Endometrial microvascular endothelial cells (primary cell): Measurements from ENCODE around the gene PCDHGA10. TPM values are rescaled to one million over a fixed set of nuclear protein-coding genes. Genes with fewer than 3 reads are reported as not detected.

Experiments used
- total RNA-seq: library from RNA; depleted of rRNA; stranded (reverse); fragments of >200 nt; gene quantifications from one replicate; pipeline ENCODE4 v1.2.3, GENCODE V29; 2015; ENCODE audit errors: inconsistent ontology term

PCDHGA10 gene
- total RNA-seq, 1 donor from 2014 or later, result 1.1 TPM

Other genes starting within 250 kb of the PCDHGA10 start
- gene PCDHB7, start 240.3 kb upstream of the PCDHGA10 start, total RNA-seq, result 1.2 TPM
- gene PCDHB8, start 235.2 kb upstream of the PCDHGA10 start, total RNA-seq, result not detected
- 0.28 TPM for gene PCDHB16, start 230.6 kb upstream of the PCDHGA10 start, total RNA-seq
- not detected for gene PCDHB9, start 225.8 kb upstream of the PCDHGA10 start, total RNA-seq
- 0.19 TPM for gene PCDHB10, start 220.6 kb upstream of the PCDHGA10 start, total RNA-seq
- 0.19 TPM for gene PCDHB11, start 213.4 kb upstream of the PCDHGA10 start, total RNA-seq
- gene PCDHB12, start 204.3 kb upstream of the PCDHGA10 start, total RNA-seq, result not detected
- gene PCDHB13, start 199.1 kb upstream of the PCDHGA10 start, total RNA-seq, result 0.65 TPM
- gene PCDHB14, start 189.6 kb upstream of the PCDHGA10 start, total RNA-seq, result 0.37 TPM
- not detected for gene PCDHB15, start 167.6 kb upstream of the PCDHGA10 start, total RNA-seq
- gene SLC25A2, start 108.9 kb upstream of the PCDHGA10 start, total RNA-seq, result 0.09 TPM
- 45.0 TPM for gene TAF7, start 92.2 kb upstream of the PCDHGA10 start, total RNA-seq
- gene PCDHGA1, start 82.5 kb upstream of the PCDHGA10 start, total RNA-seq, result 0.09 TPM
- 0.84 TPM for gene PCDHGA2, start 74.2 kb upstream of the PCDHGA10 start, total RNA-seq
- gene PCDHGA3, start 69.2 kb upstream of the PCDHGA10 start, total RNA-seq, result 1.3 TPM
- gene PCDHGB1, start 62.9 kb upstream of the PCDHGA10 start, total RNA-seq, result 0.74 TPM
- gene PCDHGA4, start 58.0 kb upstream of the PCDHGA10 start, total RNA-seq, result 3.2 TPM
- gene PCDHGB2, start 53.0 kb upstream of the PCDHGA10 start, total RNA-seq, result 2.0 TPM
- gene PCDHGA5, start 48.8 kb upstream of the PCDHGA10 start, total RNA-seq, result 0.46 TPM
- gene PCDHGB3, start 42.7 kb upstream of the PCDHGA10 start, total RNA-seq, result 0.65 TPM
- 1.2 TPM for gene PCDHGA6, start 39.1 kb upstream of the PCDHGA10 start, total RNA-seq
- 1.0 TPM for gene PCDHGA7, start 30.2 kb upstream of the PCDHGA10 start, total RNA-seq
- gene PCDHGB4, start 25.3 kb upstream of the PCDHGA10 start, total RNA-seq, result 2.4 TPM
- under 0.01 TPM for gene PCDHGA8, start 20.4 kb upstream of the PCDHGA10 start, total RNA-seq
- 3.7 TPM for gene PCDHGB5, start 15.0 kb upstream of the PCDHGA10 start, total RNA-seq
- gene PCDHGA9, start 10.2 kb upstream of the PCDHGA10 start, total RNA-seq, result 0.19 TPM
- gene PCDHGB6, start 5.0 kb upstream of the PCDHGA10 start, total RNA-seq, result 1.0 TPM
- gene PCDHGB7, start 4.7 kb downstream of the PCDHGA10 start, total RNA-seq, result 1.2 TPM
- gene PCDHGA11, start 8.1 kb downstream of the PCDHGA10 start, total RNA-seq, result 4.5 TPM
- gene PCDHGA12, start 17.5 kb downstream of the PCDHGA10 start, total RNA-seq, result 0.74 TPM
- 8.1 TPM for gene PCDHGC3, start 63.0 kb downstream of the PCDHGA10 start, total RNA-seq
- not detected for gene PCDHGC4, start 72.0 kb downstream of the PCDHGA10 start, total RNA-seq
- not detected for gene PCDHGC5, start 76.1 kb downstream of the PCDHGA10 start, total RNA-seq
- gene DIAPH1, start 206.0 kb downstream of the PCDHGA10 start, total RNA-seq, result 91.6 TPM
- gene HDAC3, start 223.9 kb downstream of the PCDHGA10 start, total RNA-seq, result 43.5 TPM
- 9.0 TPM for gene RELL2, start 224.0 kb downstream of the PCDHGA10 start, total RNA-seq
- 68.2 TPM for gene FCHSD1, start 238.4 kb downstream of the PCDHGA10 start, total RNA-seq